Measurements from ENCODE around the gene ZNF366. TPM values are rescaled to one million over a fixed set of nuclear protein-coding genes. Genes with fewer than 3 reads are reported as not detected.

Gene ZNF366
- polyA plus RNA-seq, 3 donors = 0.05 to 1.2 (median 0.76) TPM

DNA sequence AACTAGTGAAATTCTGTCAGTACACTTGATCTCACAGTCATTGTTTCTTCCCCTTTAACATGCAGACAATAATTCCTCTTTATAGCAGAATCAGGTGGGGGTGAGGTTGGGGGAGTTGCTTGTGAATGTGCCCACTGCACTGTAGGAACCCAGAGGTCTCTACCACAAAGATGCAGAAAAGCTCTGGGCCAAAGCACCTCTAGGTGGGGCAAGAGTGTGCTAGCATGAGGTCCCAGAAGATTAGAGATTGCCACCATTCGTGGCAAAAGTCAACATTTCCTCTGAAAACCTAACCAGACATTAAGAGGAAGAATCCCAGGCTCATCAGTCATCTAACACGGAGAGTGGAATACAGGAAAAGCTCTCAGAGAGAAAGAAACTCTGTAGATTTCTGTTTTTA lies 112.5 kb downstream of the ZNF366 start:
- TF ChIP-seq, protein P1, sequence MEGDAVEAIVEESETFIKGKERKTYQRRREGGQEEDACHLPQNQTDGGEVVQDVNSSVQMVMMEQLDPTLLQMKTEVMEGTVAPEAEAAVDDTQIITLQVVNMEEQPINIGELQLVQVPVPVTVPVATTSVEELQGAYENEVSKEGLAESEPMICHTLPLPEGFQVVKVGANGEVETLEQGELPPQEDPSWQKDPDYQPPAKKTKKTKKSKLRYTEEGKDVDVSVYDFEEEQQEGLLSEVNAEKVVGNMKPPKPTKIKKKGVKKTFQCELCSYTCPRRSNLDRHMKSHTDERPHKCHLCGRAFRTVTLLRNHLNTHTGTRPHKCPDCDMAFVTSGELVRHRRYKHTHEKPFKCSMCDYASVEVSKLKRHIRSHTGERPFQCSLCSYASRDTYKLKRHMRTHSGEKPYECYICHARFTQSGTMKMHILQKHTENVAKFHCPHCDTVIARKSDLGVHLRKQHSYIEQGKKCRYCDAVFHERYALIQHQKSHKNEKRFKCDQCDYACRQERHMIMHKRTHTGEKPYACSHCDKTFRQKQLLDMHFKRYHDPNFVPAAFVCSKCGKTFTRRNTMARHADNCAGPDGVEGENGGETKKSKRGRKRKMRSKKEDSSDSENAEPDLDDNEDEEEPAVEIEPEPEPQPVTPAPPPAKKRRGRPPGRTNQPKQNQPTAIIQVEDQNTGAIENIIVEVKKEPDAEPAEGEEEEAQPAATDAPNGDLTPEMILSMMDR (IDR thresholded peaks at IDR 0.05) = peak; percentile 22
- no peak for DNase-seq
- no peaks in the 10 kb centered on the region for H3K36me3 Mint-ChIP-seq

DNA sequence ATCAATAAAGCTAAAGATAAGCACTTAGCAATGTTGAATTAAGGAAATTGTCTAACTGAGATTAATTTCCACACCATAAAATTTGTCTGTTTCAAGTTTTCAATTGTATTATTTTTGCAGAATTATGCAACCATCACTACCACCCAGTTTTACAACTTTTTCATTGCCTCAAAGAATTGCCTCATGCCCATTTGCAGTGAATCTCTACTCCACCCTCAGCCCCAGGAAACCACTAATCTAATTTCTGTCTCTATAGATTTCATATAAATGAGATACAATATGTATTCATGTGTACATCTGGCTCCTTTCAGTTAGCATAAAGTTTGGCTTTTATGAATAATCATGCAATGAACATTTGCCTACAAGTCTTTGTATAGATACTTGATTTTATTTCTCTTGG lies 114.2 kb downstream of the ZNF366 start:
- H3K27me3 Mint-ChIP-seq (ENCODE audit: low read depth in 3 of 3) = no peaks in the 10 kb centered on the region
- intact Hi-C loops (cut with micrococcal nuclease) = no loop called here
- H3K4me3 ChIP-seq (replicated peaks in 1 of 3; ENCODE audit: low read depth in 2 of 3, low read length in 3 of 3) = no peak overlapping the region
- peak overlapping the region in 1 of 2 donors; percentile 40 for H3K27ac ChIP-seq (ENCODE audit: low read depth in 1 of 2, low read length in 2 of 2)
- H3K27me3 ChIP-seq (ENCODE audit: control insufficient read depth in 2 of 2, insufficient read depth in 2 of 2, low read length in 2 of 2) = no peaks in the 10 kb centered on the region
- peaks cover 52 to 64% of the 10 kb centered on the region in 2 donors for H3K4me1 ChIP-seq (ENCODE audit: control insufficient read depth in 1 of 2, insufficient read depth in 2 of 2, low read length in 2 of 2)
- H3K4me1 Mint-ChIP-seq = peaks cover 65% of the 10 kb centered on the region
- TF ChIP-seq, protein P1 (IDR thresholded peaks at IDR 0.05) = no peak
- no peaks in the 10 kb centered on the region for H3K36me3 Mint-ChIP-seq
- H3K4me2 ChIP-seq (replicated peaks; ENCODE audit: extremely low read depth, low read length, poor library complexity, severe bottlenecking) = no peak overlapping the region
- H3K79me2 ChIP-seq (ENCODE audit: insufficient read depth, low read length) = no peaks in the 10 kb centered on the region
- H3K36me3 ChIP-seq (replicated peaks in 1 of 2; ENCODE audit: control insufficient read depth in 1 of 2, insufficient read depth in 2 of 2, low read length in 2 of 2) = no peaks in the 10 kb centered on the region
- H3K9me3 Mint-ChIP-seq = no peaks in the 10 kb centered on the region
- no peak overlapping the region for H2AFZ ChIP-seq (ENCODE audit: insufficient read depth, low read depth, low read length, poor library complexity, severe bottlenecking)
- no peak for DNase-seq
- H3K9ac ChIP-seq (ENCODE audit: insufficient read depth, low read length, poor library complexity, severe bottlenecking) = no peak overlapping the region
- no peaks in the 10 kb centered on the region for H3K9me3 ChIP-seq (replicated peaks in 1 of 2; ENCODE audit: control insufficient read depth in 1 of 2, insufficient read depth in 1 of 2, low read length in 2 of 2)
- no peaks in the 10 kb centered on the region for H4K20me1 ChIP-seq (ENCODE audit: insufficient read depth, low read length)
- peak overlapping the region in 2 of 7 donors; percentile 33 to 50 for H3K27ac Mint-ChIP-seq
- H3K4me3 Mint-ChIP-seq = no peak overlapping the region

More for the DNA sequence above, 112.5 kb downstream of the ZNF366 start:
- H3K9me3 Mint-ChIP-seq = no peaks in the 10 kb centered on the region
- Histone ChIP-seq H3K4me3 (replicated peaks in 1 of 3; ENCODE audit: low read depth in 2 of 3, low read length in 3 of 3) (no peak overlapping the region), H3K9me3 (replicated peaks in 1 of 2; ENCODE audit: control insufficient read depth in 1 of 2, insufficient read depth in 1 of 2, low read length in 2 of 2) (no peaks in the 10 kb centered on the region), H3K9ac (ENCODE audit: insufficient read depth, low read length, poor library complexity, severe bottlenecking) (no peak overlapping the region), H3K27me3 (ENCODE audit: control insufficient read depth in 2 of 2, insufficient read depth in 2 of 2, low read length in 2 of 2) (no peaks in the 10 kb centered on the region), H3K79me2 (ENCODE audit: insufficient read depth, low read length) (no peaks in the 10 kb centered on the region), H2AFZ (ENCODE audit: insufficient read depth, low read depth, low read length, poor library complexity, severe bottlenecking) (no peak overlapping the region), H3K4me1 (ENCODE audit: control insufficient read depth in 1 of 2, insufficient read depth in 2 of 2, low read length in 2 of 2) (peaks cover 55 to 72% of the 10 kb centered on the region in 2 donors), H3K36me3 (replicated peaks in 1 of 2; ENCODE audit: control insufficient read depth in 1 of 2, insufficient read depth in 2 of 2, low read length in 2 of 2) (no peaks in the 10 kb centered on the region), H4K20me1 (ENCODE audit: insufficient read depth, low read length) (no peaks in the 10 kb centered on the region), H3K4me2 (replicated peaks; ENCODE audit: extremely low read depth, low read length, poor library complexity, severe bottlenecking) (no peak overlapping the region), H3K27ac (ENCODE audit: low read depth in 1 of 2, low read length in 2 of 2) (no peak overlapping the region)
- WGBS (ENCODE audit: insufficient coverage) = no CpG with 5 or more reads among the region's 2 CpGs
- H3K27me3 Mint-ChIP-seq (ENCODE audit: low read depth in 3 of 3) = no peaks in the 10 kb centered on the region
- no peak overlapping the region for H3K4me3 Mint-ChIP-seq
- intact Hi-C loops (cut with micrococcal nuclease) = no loop called here
- peak overlapping the region in 2 of 7 donors; percentile 2 to 57 for H3K27ac Mint-ChIP-seq
- H3K4me1 Mint-ChIP-seq = peaks cover 71% of the 10 kb centered on the region

Other genes with a start within 250 kb of the ZNF366 start
- 10 to 100 TPM; 13.3 to 19.2 (median 15.3) TPM for gene MRPS27, start 187.2 kb downstream of the ZNF366 start, polyA plus RNA-seq
- gene PTCD2, start 187.0 kb downstream of the ZNF366 start, polyA plus RNA-seq = 1 to 10 TPM; 1.6 to 2.2 (median 1.8) TPM

All from CD14-positive monocyte (primary cell).